K562 (cell line): ENCODE data around the gene CABP2. TPM values are rescaled to one million over a fixed set of nuclear protein-coding genes. Genes with fewer than 3 reads are reported as not detected.

Source experiments
- ATAC-seq: fragments of 200-7000 bp; cut with Tn5 transposase; 3 replicates; pipeline ENCODE4 v1.9.1; 2020; ENCODE audit warnings: moderate library complexity
- BruUV-seq: library from RNA; stranded (reverse); fragments of 400-500 nt; replicated peaks from 2 replicates; lab custom pipeline; 2021; lab: Mats Ljungman, UMichigan
- CTCF ChIA-PET: fragments of 300-600 bp; formaldehyde crosslinking; extraction: SDS; loops from one replicate; lab custom pipeline; 2021; ENCODE audit warnings: low intra/inter-chr PET ratio; lab: Yijun Ruan, JAX
- POLR2A ChIA-PET: fragments of 300-600, 350-650 bp; sonication (Branson Sonifier 250); formaldehyde crosslinking; extraction: SDS; loops from one replicate; lab custom pipeline; 2021; ENCODE audit warnings: antibody characterized with exemption, inconsistent platforms; lab: Yijun Ruan, JAX
- DNase-seq, 4 experiments: peaks; one replicate each; pipeline versions ENCODE4 v3.0.0 to v3.0.0-alpha.2; 2011 to 2018; ENCODE audit warnings: low spot score in 3 of 4, mixed read lengths in 3 of 4; ENCODE audit errors: extremely low read depth in 1 of 4
- FAIRE-seq: peaks from 2 replicates; lab custom pipeline; 2011; peaks lifted over from hg19 to GRCh38; lab: Jason Lieb, UNC
- H2AFZ ChIP-seq: 2 replicates; pipeline ENCODE4 v1.6.0; 2011; ENCODE audit warnings: low read depth, low read length, control low read depth, inconsistent platforms
- H3K27ac ChIP-seq: fragments of 200-600 bp; 3 replicates; pipeline ENCODE4 v1.8.0; 2011; ENCODE audit warnings: low read depth, mild to moderate bottlenecking, control low read depth, inconsistent platforms, low read length, moderate library complexity, mixed read lengths; ENCODE audit errors: extremely low read depth
- H3K27me3 ChIP-seq, 2 experiments: fragments of 300-600 bp in 1 of 2; 2 replicates in 1 of 2; 3 replicates in 1 of 2; pipeline versions ENCODE4 v1.6.0 to v1.8.0; 2011; ENCODE audit warnings: inconsistent platforms in 2 of 2, low read length in 2 of 2, mild to moderate bottlenecking in 1 of 2, mixed read lengths in 1 of 2, moderate library complexity in 1 of 2; ENCODE audit not compliant: control insufficient read depth in 2 of 2, insufficient read depth in 2 of 2
- H3K36me3 ChIP-seq: fragments of 300-600 bp; 3 replicates; pipeline ENCODE4 v1.8.0; 2011; ENCODE audit warnings: mild to moderate bottlenecking, low read length, inconsistent platforms; ENCODE audit not compliant: control insufficient read depth, insufficient read depth
- H3K4me1 ChIP-seq, 2 experiments: fragments of 200-600 bp in 1 of 2; replicated peaks in 1 of 2; 2 replicates in 1 of 2; 3 replicates in 1 of 2; pipeline versions ENCODE4 v1.5.1 to v1.8.0; 2011; ENCODE audit warnings: inconsistent platforms in 2 of 2, low read length in 2 of 2, mild to moderate bottlenecking in 1 of 2, mixed read lengths in 1 of 2, moderate library complexity in 1 of 2; ENCODE audit not compliant: control insufficient read depth in 2 of 2, insufficient read depth in 2 of 2
- H3K4me2 ChIP-seq: 2 replicates; pipeline ENCODE4 v1.6.1; 2011; ENCODE audit warnings: low read length, control low read depth, inconsistent platforms, mixed read lengths; ENCODE audit not compliant: insufficient read depth
- H3K4me3 ChIP-seq: fragments of 200-600 bp; sonication (generic), shearing (Covaris generic); 2 replicates; pipeline ENCODE4 v1.5.1; 2016; ENCODE audit warnings: control low read depth, inconsistent platforms
- H3K79me2 ChIP-seq: fragments of 200-600 bp; 3 replicates; pipeline ENCODE4 v1.8.0; 2011; ENCODE audit warnings: low read length, inconsistent platforms; ENCODE audit not compliant: control insufficient read depth, insufficient read depth
- H3K9ac ChIP-seq, 2 experiments: 2 replicates each; pipeline versions ENCODE4 v1.6.0 to v1.6.1; 2011; ENCODE audit warnings: low read depth in 2 of 2, low read length in 2 of 2, control low read depth in 1 of 2, inconsistent platforms in 1 of 2, mild to moderate bottlenecking in 1 of 2, mixed read lengths in 1 of 2; ENCODE audit not compliant: insufficient read depth in 1 of 2
- H3K9me1 ChIP-seq: one replicate; pipeline ENCODE4 v1.6.0; 2011; ENCODE audit warnings: inconsistent platforms, mild to moderate bottlenecking, low read length, moderate library complexity; ENCODE audit not compliant: control insufficient read depth, insufficient read depth
- H3K9me3 ChIP-seq: replicated peaks from 2 replicates; pipeline ENCODE4 v1.5.1; 2011; ENCODE audit warnings: low read depth, low read length, inconsistent platforms; ENCODE audit not compliant: control insufficient read depth, insufficient read depth
- H4K20me1 ChIP-seq: replicated peaks from 2 replicates; pipeline ENCODE4 v1.6.1; 2011; ENCODE audit warnings: low read length, inconsistent platforms, mixed read lengths; ENCODE audit not compliant: control insufficient read depth, insufficient read depth
- ELF2 ChIP-seq: fragments of 250-450 bp; sonication (Bioruptor Pico); IDR thresholded peaks from 2 replicates; pipeline ENCODE4 v1.5.0; 2021; ENCODE audit warnings: mild to moderate bottlenecking
- IRF9 ChIP-seq: fragments of 450-650 bp; IDR thresholded peaks from 2 replicates; pipeline ENCODE4 v1.6.1; 2016; ENCODE audit warnings: missing biosample characterization, missing genetic modification characterization
- TEAD1 ChIP-seq, 2 experiments: fragments of 450-650 bp in 1 of 2; sonication (generic) in 1 of 2; formaldehyde crosslinking; IDR thresholded peaks; 2 replicates each; pipeline versions ENCODE4 v1.4.0 to v1.8.0; 2020 to 2022; ENCODE audit warnings: mild to moderate bottlenecking in 2 of 2, missing genetic modification reagents in 1 of 2
- WGBS: fragments of 100-300 bp; shearing (Covaris generic); methylation state at CpG from one replicate; pipeline ENCODE4 v1.1.6; 2016; ENCODE audit warnings: low coverage, mixed read lengths; ENCODE audit not compliant: insufficient coverage; ENCODE audit errors: missing lambda C conversion rate; 5-methylcytosine and 5-hydroxymethylcytosine counted together
- in situ Hi-C: fragments of 300-500 bp; cut with MboI; formaldehyde crosslinking; loops from 4 replicates; pipeline ENCODE4 v1.15.0; 2018; ENCODE audit warnings: inconsistent platforms, mixed read lengths
- intact Hi-C: fragments of 100-400 bp; cut with micrococcal nuclease; formaldehyde crosslinking; loops from 2 replicates; pipeline ENCODE4 v1.14.2; 2022
- polyA plus RNA-seq, 8 experiments: library from polyadenylated mRNA; depleted of rRNA in 4 of 8; stranded (reverse) in 5 of 8; unstranded in 3 of 8; fragments of >200 nt; fragmentation: Nextera tagmentation in 2 of 8; fragmentation: Illumina TruSeq in 1 of 8; extraction: Ambion mirVana in 2 of 8; extraction: Trizol in 1 of 8; gene quantifications; 2 replicates each; pipeline versions ENCODE4 v1.2.1 to v1.2.3, GENCODE V29; 2011 to 2014; ENCODE audit warnings: inconsistent platforms in 1 of 8, missing spikeins in 1 of 8
- total RNA-seq, 7 experiments: library from RNA; depleted of rRNA in 6 of 7; stranded (reverse); fragments of >200 nt in 6 of 7; fragmentation: Illumina TruSeq in 2 of 7; extraction: Trizol in 2 of 7; gene quantifications; 2 replicates each; pipeline versions ENCODE4 v1.2.1 to v1.2.3, GENCODE V29; 2011 to 2021; ENCODE audit warnings: low replicate concordance in 1 of 7

CABP2 gene
- total and polyA plus RNA-seq, 9 of the 15 experiments (the other 6 are each of a cell fraction or from before 2014, with no cell fraction given) = not detected

- TF ChIP-seq IRF9 (tag) = no peak
- TF ChIP-seq ELF2 (CRISPR knock-in tag) = no peak
Observed at GRCh38 chr11:67500831-67501715, 22.2 kb downstream of the CABP2 start (continued).

- no peaks in the 10 kb centered on the region for H4K20me1 ChIP-seq
- POLR2A ChIA-PET = interaction anchor here (1.7 kb wide), 1 partner anchor 8 kb away, joined by 5 read pairs; no protein-coding TSS in a partner anchor
- intact Hi-C loops = no loop called here
Observed at GRCh38 chr11:67500484-67500821, 22.8 kb downstream of the CABP2 start.

More at GRCh38 chr11:67500484-67500821, 22.8 kb downstream of the CABP2 start:
- no peak overlapping the region for H3K9ac ChIP-seq
- no peak for DNase-seq
- peaks cover 13% of the 10 kb centered on the region; the same call in 2 of the 3 replicates for H3K79me2 ChIP-seq
- no peak for TF ChIP-seq TEAD1 (CRISPR knock-in tag; IDR thresholded peaks at IDR 0.05)
- H3K36me3 ChIP-seq = peaks cover 70% of the 10 kb centered on the region; the same call in 2 of the 3 replicates
- H3K27ac ChIP-seq = no peak overlapping the region
- H3K4me3 ChIP-seq = no peak overlapping the region
- BruUV-seq = no TSS peak
- no peak for FAIRE-seq
- CTCF ChIA-PET = no interaction called here
- H3K4me1 ChIP-seq = peaks cover 5 to 64% of the 10 kb centered on the region in 2 experiments
- no peak overlapping the region for H3K4me2 ChIP-seq
- H3K9me1 ChIP-seq = peaks cover 6% of the 10 kb centered on the region
- in situ Hi-C loops = no loop called here
- no peaks in the 10 kb centered on the region for H3K9me3 ChIP-seq
- ATAC-seq = no peak
- WGBS = 100% methylated on average over 1 of the region's 1 CpG
- H3K27me3 ChIP-seq = no peaks in the 10 kb centered on the region
- no peak overlapping the region for H2AFZ ChIP-seq
